Head of caudate nucleus (tissue), 42 donors: ENCODE results near the gene TNS3.

Experiments used
- DNase-seq, 42 donors: peaks; one replicate each; pipeline versions ENCODE4 v3.0.0 to v3.0.0-alpha.2; 2020 to 2021; ENCODE audit warnings: mixed read lengths in 7 of 42
- intact Hi-C: fragments of 100-400 bp; cut with DNase I; formaldehyde crosslinking; loops from one replicate; pipeline ENCODE4 v1.15.0; 2022

The TNS3 gene

DNA sequence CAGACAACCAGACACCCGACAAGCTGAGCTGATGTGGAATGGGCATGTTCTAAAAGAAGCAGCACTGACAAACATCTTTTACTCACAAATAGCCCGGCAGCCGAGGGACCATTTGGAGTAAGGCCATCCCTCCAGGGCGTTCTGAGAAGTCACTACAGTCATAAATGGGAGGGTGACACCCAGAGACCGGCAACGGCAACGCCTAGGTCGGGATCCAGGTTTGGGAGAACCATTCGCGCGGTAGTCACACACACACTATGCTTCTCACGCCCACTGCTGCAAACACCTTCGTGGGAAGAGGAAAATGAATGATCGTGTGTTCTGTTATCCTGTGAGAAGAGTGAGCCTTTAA lies 9.8 kb downstream of the TNS3 start:
- no peak for DNase-seq
- intact Hi-C loops = no loop called here

DNA sequence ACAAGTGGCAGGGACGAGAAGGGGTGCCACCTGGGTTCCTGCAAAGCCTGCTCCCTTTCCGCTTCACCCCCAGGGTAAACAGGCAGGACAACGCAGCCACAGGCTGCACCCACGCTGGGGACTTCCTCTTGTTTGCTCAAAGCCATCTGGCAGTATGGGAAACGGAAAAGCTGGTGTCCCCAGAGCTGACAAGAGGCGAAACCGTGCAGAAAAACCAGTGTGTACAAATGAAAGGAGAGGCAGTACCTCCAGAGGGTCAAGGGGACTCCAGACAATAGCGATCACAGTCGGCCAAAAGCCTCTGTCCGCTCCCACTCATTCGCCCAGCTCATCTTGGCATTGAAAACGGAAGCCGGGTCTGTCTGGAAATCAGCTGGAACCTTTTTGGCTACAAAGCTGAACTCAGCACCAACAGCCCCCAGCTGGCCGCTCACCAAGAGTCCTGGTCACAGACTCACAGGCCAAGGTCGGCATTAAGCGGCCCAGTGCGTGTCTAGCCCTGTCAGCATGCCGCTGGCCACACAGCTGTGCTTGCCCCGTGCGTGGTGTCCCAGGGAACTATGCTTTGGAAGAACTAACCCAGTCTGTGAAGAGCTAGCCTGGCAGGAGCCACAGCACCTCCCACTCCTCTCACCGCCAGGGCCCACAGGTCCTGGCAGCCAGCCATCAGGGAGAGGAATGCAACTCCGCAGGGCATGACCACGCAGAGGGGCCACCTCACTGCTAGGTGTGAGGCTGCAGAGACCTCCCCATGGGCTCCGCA lies 10.4 kb downstream of the TNS3 start:
- intact Hi-C loops = no loop called here
- DNase-seq = peak in 32 of 42 donors; percentile 22 to 73 (median 48)

DNA sequence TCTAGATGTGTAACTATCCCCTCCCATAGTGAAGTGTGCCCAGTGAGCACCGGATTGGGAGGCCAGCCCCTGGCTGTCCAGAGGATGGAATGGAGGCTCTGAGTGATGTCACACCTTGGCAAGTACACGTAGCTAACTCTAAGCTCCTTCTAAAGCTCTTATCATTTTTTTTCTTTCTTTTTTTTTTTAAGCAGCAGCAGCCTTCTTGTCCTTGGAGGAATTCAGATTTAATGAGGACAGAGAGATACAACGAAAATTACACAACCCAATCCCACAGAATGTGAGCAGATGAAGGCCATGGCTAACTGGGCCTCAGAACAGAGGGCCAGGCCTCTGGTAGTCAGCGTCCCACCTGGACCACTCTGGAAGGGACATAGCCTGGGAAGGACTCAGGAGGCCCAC lies 11.3 kb downstream of the TNS3 start:
- DNase-seq = no peak
- intact Hi-C loops = no loop called here

DNA sequence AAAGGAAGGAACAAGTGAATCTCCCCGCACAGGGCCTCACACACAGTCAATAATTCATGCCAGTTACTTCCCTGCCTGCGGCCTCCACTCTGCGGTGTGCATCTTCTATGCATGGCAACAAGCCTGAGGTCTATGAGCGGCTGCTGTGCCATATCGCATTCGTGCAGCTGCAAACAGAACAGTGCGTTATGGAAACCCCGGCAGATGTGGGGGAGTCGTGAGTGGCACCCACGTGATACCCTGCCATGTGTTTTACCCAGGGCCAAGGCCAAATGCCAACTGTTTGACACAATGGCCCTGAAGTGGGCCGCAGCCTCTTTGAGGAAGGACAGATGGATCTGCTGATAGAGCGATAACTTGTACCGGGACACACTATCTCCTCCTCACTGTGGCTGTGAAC lies 13.4 kb downstream of the TNS3 start:
- peak; percentile 57 to 89 (median 78) for DNase-seq
- intact Hi-C loops = no loop called here

DNA sequence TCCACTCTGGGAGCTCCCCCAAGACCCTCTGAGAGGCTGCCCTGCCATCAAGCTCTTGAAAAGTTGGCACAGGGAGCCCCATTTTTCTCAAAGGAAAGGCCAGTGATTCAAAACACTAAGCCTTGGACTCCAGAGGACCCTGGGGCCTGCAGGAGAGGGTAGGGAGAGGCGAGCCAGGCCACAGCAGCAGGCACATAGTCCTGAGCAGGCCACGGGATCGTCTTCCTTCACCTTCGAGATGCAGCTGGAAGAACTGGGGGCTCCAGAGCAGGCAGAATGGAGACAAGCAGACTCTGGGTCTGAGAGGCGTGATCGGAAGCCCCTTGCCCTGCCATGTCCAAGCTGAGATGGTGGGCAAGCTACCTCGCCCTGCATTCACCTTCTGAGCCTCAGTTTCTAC lies 13.9 kb downstream of the TNS3 start:
- intact Hi-C loops = no loop called here
- DNase-seq = no peak

DNA sequence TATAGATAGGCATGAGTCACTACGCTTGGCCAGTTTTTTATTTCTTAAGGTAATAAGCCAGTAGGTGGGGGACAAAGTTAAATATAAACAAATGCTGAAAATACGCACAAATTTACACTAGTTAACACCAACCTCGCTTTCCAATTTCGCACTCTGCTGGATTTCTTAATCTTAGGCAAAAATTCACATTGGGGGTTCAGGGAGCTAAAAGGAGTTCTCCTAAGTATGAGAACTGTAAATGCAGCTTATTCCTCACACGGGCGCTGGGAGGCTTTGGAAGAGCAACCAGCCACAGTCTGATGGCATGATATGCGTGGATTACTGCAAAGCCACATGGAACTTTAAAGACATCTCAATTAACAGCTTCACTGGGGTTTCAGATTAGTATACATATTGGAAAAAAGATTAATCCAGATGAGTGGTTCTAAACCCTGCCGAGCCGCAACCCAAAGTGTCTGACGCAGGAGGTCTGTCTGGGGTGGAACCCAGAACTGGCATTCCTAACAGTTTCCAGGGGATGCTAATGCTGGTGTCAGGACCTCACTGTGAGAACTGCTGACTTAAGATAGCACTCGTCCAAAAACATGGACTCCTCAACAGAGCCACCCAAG lies 16.2 kb downstream of the TNS3 start:
- DNase-seq = no peak
- intact Hi-C loops = no loop called here

DNA sequence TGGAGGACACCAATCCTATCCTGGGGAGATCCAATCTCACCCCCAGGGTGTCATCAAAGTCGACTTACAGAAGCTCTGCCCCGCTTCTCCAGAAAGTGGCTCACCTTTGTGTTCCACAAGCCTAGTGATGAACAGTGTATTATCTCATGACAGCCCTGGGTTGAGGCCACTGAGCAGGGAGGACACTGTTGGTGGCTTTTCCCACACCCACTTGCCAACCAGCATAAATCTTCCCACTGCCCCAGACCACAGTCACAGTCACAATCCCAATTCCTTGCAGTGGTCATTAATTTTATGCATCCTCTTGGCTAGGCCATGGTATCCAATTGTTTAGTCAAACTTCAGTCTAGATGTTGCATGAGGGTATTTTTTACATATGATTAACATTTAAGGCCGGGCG lies 18.4 kb downstream of the TNS3 start:
- intact Hi-C loops = no loop called here
- no peak for DNase-seq

DNA sequence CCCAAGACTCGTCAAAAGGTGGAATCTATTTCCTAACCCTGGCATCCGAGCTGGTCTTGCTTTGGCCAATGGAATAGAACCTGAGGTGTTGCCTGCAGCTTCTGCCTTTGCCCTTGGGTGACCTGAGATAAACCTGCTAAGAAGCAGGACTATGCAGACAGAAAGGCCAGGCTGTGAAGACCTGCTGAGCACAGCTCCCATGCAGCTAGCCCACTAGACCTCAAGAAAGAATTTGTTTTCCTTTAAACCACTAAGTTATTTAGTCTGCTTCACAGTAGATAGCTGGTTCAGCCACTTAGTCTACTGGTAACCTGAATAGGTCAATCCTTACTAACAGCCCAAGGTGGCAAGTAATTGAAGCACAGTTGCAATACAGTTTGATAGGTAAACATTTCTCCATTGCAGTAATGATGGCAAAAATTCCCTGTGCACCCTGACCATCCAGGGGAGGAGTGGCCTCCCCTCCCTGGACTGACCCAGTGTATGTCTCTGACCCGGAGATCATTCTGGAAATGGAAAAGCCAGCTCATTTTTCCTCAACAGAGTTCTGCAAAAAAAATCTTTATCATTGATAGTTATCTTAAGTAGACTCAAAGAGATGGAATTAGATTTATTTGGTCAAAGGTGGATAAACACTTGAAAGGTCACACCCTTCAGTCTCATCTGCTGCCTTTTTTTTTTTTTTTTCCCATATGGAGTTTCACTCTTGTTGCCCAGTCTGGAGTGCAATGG lies 20.0 kb downstream of the TNS3 start:
- intact Hi-C loops = no loop called here
- DNase-seq = no peak

DNA sequence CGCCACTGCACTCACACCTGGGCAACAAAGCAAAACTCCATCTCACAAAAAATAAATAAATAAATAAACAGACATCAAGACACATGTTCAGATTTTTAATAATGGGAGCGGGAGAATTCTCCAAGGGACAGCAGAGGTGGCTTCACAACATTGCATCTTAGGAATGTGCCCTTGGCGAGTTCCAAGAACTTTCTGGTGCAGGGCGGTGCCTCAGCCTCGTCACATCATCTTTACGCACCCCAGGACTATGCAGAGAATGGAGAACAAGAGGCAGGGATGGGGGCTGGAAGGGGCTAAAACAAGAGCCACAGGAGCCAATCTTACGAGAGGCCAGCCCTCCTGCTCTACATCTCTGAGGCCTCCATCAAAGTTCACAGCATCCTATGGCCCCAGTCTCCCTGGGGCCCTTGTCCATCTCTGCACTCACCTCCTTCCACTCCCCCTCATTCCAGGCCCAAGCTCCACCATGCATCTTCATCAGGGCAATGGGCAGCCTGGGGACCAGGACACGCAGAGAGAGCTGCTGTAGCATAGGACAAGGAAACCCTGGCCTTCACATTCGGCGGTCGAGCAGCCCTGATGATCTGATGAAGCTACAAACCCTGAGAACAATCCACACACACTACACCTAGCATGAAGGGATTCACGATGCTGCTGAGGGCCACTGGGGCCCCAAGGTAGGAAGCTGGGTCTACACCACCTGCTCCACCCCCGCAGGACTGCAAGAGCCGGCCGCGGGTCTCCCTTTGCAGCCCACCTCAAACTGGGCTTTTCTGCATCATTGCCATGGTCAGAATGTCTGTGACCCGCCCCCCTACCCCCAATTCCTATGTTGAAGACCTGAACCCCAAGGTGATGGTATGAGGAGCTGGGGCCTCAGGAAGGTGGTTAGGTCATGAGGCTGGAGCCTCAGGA lies 22.3 kb downstream of the TNS3 start:
- no peak for DNase-seq
- intact Hi-C loops = no loop called here

DNA sequence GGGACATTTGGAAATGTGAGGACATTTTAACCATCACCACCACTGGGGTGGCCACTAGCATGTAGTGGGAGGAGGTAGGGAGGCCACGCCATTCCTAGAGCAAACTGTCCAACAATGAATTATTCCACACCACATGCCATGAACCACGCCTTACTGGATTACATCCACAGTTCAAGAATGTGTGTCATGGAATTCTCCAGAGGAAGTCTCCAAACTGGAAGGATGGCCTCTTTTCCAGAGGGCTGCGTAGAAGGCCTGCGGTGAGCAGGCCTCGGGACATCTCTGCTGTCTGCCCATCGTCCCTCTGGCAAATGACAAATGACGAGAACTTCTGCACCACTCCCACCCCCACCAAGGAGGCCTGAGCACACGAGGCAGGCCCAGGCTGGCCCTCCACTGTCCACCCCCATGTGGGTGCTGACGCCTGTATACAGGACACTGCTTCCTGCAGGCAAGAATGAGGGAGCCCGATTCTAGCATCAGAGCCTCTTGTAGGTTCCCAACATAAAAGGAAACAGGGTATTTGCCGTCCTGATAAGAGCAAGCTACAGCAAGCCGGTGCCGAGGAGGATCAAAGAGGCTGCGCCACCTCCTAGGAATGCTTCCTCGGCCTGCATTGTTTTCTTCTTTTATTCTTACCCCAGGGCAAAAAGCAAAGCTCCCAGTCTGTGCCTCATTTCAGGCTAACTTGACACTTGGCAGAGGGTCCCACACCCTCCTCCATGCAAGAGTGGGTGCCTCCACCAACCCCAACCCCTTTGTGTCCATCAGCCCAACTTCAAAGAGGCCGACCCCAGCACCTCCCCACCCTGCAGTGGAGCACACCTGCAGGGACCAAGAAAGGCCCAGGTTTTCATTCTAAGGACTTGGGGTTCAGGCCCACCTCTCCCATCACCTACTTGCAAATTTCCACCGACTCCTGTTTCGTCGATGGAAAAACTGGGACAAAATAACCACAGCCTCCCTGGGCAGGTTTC lies 23.9 kb downstream of the TNS3 start:
- intact Hi-C loops = no loop called here
- no peak for DNase-seq

DNA sequence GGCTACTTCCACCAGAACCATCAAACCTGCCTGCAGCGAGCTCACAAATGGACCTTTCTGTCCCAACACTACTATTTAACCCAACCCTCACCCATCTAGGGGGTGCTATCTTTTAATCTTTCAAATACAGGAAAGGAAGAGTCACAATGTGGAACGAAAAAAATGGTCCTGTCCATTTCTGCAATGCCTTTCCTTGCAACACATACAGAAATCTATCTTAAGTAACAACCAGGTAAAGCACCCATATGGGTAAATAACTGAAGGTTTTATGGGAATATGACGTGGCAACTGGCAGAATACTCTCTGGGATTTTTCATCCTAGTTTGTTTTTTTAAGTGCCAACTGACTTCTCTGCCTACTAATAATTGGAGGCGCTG lies 24.6 kb downstream of the TNS3 start:
- intact Hi-C loops = no loop called here
- DNase-seq = no peak

DNA sequence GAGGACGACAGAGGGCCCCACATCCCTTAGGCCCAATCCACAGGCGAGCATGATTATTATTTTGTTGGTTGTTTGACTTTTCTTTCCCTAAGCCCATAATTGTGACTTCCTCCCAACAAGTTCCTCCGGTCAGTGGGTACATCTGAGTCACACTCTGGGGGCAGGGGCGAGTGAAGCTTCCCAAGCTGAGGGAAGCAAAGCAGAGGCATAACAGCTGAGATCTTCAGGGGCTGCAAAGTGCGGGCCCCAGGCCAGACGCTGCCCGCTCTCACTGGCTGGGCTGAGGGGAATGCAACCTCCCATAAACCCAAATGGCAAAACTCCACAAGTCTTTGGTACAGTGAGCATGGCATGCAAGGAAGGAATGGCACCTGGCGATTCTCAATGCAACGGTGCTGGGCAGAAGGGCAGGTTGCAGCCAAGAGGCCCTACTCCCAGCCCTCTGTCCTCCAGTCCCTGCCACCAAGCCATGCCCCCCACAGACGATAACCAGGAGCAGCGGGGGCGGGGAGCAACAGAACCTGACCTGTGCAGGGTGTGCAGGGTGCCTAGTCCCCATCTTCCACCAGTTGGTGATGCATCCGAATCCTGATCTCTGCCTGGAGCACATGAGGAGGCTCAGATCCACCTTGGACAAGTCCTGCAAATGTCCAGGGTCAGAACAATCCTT lies 25.3 kb downstream of the TNS3 start:
- DNase-seq = no peak
- intact Hi-C loops = no loop called here

DNA sequence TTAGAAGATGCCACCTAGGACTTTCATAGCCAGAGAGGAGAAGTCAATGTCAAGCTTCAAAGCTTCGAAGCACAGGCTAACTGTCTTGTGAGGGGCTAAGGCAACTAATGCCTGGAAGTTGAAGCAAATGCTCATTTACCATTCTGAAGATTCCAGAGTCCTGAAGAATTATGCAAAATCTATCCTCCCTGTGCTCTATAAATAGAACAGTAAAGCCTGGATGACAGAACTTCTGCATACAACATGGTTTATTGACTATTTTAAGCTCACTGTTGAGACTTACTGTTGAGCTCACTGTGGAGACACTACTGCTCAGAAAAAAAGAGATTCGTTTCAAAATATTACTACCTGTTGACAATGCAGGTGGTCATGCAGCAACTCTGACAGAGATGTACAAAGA lies 28.6 kb downstream of the TNS3 start:
- intact Hi-C loops = no loop called here

DNA sequence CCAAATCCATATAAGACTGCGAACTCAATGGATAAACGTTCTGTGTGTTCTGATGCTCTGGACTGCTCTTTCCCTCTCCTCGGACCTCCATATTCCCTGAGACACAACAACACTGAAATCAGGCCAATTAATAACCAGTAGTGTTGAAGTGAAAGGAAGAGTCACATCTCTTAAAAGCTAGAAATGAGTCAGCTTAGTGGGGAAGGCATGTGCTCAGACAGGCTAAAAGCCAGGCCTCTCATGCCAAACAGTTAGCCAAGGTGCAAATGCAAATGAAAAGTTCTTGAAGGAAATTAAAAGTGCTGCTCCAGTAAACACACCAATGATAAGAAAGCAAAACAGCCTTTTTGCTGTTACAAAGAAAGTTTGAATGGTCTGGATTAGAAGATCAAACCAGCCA lies 29.3 kb downstream of the TNS3 start:
- no peak for DNase-seq
- intact Hi-C loops = no loop called here

More for the DNA sequence above, 28.6 kb downstream of the TNS3 start:
- DNase-seq = no peak

DNA sequence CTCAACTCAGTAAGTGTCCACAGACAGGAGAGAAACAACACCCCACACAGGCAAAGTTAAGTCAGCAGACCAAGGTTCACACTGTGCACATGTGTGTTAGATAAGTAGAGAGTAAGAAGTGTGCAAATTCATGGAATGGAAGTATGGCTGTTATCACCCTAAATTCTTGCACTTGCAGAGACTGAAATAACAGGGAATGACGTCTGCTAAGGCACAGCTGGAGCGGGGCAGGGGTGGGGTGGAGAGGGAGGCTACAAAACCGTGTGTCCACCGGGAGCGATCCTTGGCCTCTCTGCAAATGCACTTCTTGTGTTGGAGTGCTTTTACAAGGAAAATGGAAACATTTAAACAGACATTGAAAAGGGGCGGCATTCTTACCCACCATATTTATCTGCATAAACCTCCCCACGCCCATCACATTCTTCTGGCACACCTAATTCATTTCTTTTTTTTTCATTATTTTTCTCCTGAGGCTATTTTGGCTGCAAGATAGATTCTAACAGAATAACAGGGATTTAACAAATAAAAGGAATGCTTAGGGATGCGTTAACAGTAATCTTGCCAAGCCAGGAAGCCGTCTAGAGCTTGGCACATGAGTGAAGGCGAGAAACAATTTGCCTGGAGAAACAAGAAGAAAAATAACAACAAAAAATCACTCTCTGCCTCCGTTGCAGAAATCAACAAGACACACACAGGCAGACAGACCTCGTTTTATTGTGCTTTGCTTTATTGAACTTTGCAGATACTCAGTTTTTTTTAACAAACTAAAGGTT lies 30.1 kb downstream of the TNS3 start:
- no peak for DNase-seq
- intact Hi-C loops = no loop called here

DNA sequence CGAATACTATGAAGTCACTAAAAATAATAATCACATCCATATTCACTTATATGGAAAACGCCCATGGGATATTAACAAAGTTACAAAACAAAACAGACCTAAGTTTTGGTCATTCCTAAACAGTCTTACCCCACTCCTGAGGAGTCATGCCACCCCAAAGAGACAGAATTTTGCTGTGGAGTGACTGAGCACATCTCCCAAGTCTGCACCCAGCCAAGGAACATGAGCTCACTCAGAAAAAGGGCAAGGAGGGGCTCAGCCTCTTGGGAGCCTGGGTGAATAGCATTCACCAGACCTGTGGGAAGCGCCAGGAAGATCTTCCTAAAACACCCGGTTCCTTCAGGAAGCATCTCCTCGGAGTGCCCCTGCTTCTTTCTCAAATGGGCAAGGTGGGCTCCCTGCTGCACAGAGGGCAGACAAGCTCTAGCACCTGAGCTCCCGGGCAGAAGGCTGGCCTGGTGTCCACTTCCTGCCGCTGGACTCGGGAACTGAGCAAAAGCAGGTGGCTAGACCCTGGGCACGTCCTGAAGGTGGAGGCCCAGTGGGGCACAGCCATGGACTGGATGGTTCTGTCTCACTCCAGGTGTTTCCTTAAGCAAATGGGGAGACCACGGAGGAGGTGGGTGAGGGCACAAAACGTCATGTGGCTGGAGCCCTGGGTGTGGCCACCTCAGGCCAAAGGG lies 31.0 kb downstream of the TNS3 start:
- intact Hi-C loops = no loop called here
- DNase-seq = no peak

DNA sequence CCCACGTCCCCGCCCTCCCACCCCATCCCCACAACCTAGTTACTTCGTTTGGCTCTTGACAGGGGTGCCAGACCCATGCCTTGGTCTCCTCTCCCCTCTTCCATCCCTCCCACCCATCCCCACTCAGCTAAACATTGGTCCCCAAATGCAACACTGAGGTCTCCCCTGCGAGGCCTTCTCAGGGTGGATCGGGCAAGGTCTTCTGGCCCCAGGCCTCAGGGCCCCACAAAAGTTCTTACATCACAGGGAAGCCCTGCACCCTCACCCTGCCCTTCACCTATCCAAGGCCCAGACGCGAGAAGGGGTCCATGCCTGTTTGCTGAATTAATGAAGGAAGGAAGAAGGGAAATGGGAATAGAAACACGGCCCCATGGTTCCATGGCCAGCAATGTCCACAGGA lies 32.0 kb downstream of the TNS3 start:
- no peak for DNase-seq
- intact Hi-C loops = no loop called here
